ENCODE results near the gene KIAA0232.
"Not testable (repeated sequence)": the region's sequence is repeated elsewhere in the genome, so short reads cannot be mapped to it uniquely, and the experiment has no call there.

The KIAA0232 gene

DNA sequence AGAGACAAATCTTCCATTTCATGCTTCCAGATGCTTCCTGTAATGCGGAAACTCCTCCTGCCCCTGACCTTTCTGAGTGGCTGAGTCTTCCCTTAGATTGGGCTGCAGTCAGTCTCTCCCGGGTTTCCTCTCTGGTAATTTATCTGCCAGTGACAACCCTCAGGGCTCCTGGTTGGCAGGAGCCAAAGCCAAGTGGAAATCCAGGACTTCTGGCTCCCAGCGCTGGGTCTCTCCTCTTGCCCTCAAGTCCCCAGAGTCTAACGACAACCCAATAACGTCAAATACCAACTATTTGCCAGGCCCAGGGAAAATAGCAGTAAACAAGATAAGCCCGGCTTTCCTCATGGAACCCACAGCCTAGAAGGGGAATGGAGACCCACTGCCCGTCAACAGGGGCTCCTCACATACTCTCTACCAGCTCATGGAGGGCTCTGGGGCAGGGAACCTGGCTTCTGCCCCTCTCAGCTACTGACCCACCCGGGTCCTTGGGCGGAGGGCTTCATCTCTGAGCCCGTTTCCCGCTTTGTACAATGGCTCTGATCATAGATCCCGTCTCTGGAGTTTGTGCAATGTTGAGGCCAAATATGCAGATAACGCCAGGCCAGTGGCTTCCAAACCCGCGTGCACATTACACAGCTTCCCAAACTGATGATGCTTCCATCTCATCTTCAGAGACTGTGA is 126.0 kb downstream of the KIAA0232 start:
- H3K4me3 ChIP-seq (ENCODE audit: low read length), result peak overlapping the region; percentile 65
- no peak for DNase-seq (ENCODE audit: low read depth)
- TF ChIP-seq CTCF (IDR thresholded peaks at IDR 0.05; ENCODE audit: insufficient read depth, low read depth, low read length, missing control alignments), result no peak

DNA sequence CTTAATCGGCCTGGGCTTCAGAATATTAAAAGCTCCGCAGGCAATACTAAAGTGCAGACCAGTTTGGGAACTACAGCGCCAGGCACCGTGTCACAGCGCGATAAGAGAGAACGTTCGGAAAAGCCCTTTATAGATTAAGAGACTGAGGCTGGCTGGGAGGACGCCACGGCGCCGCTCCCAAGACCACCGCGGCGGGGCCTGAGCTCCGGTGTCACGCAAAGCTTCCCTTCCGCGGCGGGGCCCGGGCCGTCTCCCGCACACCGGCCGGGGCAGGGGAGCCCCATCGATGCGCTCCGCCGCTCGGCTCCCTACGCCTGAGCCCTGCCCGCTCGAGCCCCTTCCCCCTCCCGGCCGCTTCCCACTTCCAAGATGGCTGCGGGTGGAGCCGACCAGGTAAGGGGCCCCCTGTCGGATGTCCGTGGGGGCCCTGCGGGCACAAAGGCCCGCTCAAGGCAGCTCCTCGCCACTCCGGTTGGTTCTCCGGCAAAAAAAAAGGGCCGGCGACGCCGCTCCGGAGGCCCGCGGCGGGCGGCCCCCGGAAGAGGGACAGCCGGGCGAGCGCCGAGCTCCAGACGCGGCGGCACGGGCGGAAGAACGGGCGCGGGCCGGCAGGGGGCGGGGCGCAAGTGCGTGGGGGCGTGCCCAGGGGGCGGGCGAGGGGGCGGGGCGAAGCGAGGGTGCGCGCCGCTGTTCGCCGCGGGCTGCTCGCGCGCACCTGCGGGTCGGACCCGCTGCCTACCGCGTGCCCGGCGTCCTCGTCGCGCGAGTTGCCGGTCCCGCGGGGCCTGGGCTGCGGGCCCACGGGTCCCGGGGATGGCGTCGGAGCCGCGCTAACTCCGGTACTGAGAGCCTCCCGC is 126.8 kb downstream of the KIAA0232 start, which contains the start of gene TBC1D14:
Gene TBC1D14, plus strand, starts transcription at position 714 of the 857 bp plus-strand sequence. CDS start 13,564 bp downstream, outside the sequence.
- peak; percentile 90 for DNase-seq (ENCODE audit: low read depth)
- H3K4me3 ChIP-seq (ENCODE audit: low read length), result peak within 1 kb of the TSS; percentile 71
- TF ChIP-seq CTCF (IDR thresholded peaks at IDR 0.05; ENCODE audit: insufficient read depth, low read depth, low read length, missing control alignments), result no peak

- H3K4me3 ChIP-seq (ENCODE audit: low read length), result peak overlapping the region; percentile 71
- DNase-seq (ENCODE audit: low read depth), result peak; percentile 26
- TF ChIP-seq CTCF (IDR thresholded peaks at IDR 0.05; ENCODE audit: insufficient read depth, low read depth, low read length, missing control alignments), result no peak
These were observed 127.4 kb downstream of the KIAA0232 start for GRCh38 chr4:6909970-6910339.

DNA sequence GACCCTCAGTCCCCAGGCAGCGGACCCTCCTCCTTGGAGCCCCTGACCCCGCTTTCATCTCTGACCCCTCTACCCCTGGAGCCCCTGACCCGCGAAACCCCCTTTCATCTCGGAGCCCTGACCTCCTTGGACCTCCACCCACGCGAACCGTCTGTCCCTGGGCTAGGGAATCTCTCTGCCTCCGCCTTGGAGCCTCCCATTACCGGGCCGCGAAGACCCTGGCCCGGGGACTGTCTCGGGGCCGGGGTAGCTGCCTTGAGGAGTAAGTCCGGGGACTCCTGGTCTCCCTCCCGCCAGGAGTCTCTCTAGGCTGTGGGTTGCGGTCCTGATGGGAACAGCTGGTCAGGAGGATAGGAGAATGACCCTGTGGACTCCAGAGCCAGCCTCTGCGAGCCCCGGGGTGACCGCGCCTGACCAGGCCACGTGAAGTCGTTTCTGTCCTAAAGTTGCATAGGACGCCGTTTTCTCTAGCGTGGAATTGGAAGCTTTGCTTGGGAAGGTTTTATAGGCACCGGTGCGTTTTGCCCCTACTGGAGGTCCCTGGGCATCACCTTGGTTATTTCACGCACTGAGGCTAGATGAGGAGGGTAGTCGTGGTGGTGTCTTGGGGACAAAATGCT is 127.9 kb downstream of the KIAA0232 start:
- peak; percentile 44 for TF ChIP-seq CTCF (IDR thresholded peaks at IDR 0.05; ENCODE audit: insufficient read depth, low read depth, low read length, missing control alignments)
- peak overlapping the region; percentile 71 for H3K4me3 ChIP-seq (ENCODE audit: low read length)
- DNase-seq (ENCODE audit: low read depth), result no peak

GRCh38 chr4:6910960-6911874 is 128.7 kb downstream of the KIAA0232 start:
- H3K4me3 ChIP-seq (ENCODE audit: low read length), result peak overlapping the region; percentile 71
- TF ChIP-seq CTCF (IDR thresholded peaks at IDR 0.05; ENCODE audit: insufficient read depth, low read depth, low read length, missing control alignments), result no peak
- no peak for DNase-seq (ENCODE audit: low read depth)

DNA sequence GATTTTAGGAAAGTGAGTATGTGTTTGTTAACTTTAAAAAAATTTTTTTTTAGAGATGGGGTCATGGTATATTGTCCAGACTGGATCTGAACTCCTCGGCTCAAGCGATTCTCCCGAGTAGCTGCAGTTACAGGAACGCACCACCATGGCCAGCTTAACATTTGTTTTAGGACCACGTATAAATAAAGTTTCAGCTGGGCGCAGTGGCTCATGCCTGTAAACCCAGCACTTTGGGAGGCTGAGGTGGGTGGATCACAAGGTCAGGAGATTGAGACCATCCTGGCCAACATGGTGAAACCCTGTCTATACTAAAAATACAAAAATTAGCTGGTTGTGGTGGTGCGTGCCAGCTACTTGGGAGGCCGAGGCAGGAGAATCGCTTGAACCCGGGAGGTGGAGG is 129.4 kb downstream of the KIAA0232 start:
- DNase-seq (ENCODE audit: low read depth); H3K4me3 ChIP-seq (ENCODE audit: low read length): not testable (repeated sequence)

All from epithelial cell of esophagus (primary cell).